Measurements from ENCODE around the gene ADARB1. TPM values are rescaled to one million over a fixed set of nuclear protein-coding genes. Genes with fewer than 3 reads are reported as not detected.

Gene ADARB1
- total RNA-seq, 1 donor from 2014 or later: 21.8 TPM

GRCh38 chr21:45056296-45056904 is 18.0 kb upstream of the ADARB1 start:
- no peaks in the 10 kb centered on the region for H3K9me3 Mint-ChIP-seq
- intact Hi-C loops (cut with micrococcal nuclease): no loop called here
- H3K27me3 Mint-ChIP-seq: peaks cover 22% of the 10 kb centered on the region
- no peaks in the 10 kb centered on the region for H3K4me1 Mint-ChIP-seq
- no peaks in the 10 kb centered on the region for H3K36me3 Mint-ChIP-seq (ENCODE audit: low read depth)
- no peak overlapping the region for H3K27ac Mint-ChIP-seq
- no peak overlapping the region for H3K4me3 Mint-ChIP-seq
- no peak for DNase-seq

GRCh38 chr21:45056917-45057560 is 17.3 kb upstream of the ADARB1 start:
- intact Hi-C loops (cut with micrococcal nuclease): no loop called here
- Mint-ChIP-seq H3K27me3 (peaks cover 24% of the 10 kb centered on the region), H3K36me3 (ENCODE audit: low read depth) (no peaks in the 10 kb centered on the region), H3K4me1 (no peaks in the 10 kb centered on the region), H3K27ac (no peak overlapping the region), H3K9me3 (no peaks in the 10 kb centered on the region), H3K4me3 (no peak overlapping the region)
- DNase-seq: no peak

- Mint-ChIP-seq H3K9me3 (no peaks in the 10 kb centered on the region), H3K27ac (no peak overlapping the region), H3K36me3 (ENCODE audit: low read depth) (no peaks in the 10 kb centered on the region), H3K4me1 (no peaks in the 10 kb centered on the region), H3K27me3 (peaks cover 24% of the 10 kb centered on the region), H3K4me3 (no peak overlapping the region)
- no peak for DNase-seq
- intact Hi-C loops (cut with micrococcal nuclease): no loop called here
Measured at GRCh38 chr21:45057886-45058285, 16.5 kb upstream of the ADARB1 start.

- Mint-ChIP-seq H3K4me1 (no peaks in the 10 kb centered on the region), H3K4me3 (no peak overlapping the region), H3K9me3 (no peaks in the 10 kb centered on the region), H3K27me3 (peaks cover 24% of the 10 kb centered on the region), H3K27ac (no peak overlapping the region), H3K36me3 (ENCODE audit: low read depth) (no peaks in the 10 kb centered on the region)
- intact Hi-C loops (cut with micrococcal nuclease): no loop called here
- no peak for DNase-seq
Measured at GRCh38 chr21:45059121-45059520, 15.3 kb upstream of the ADARB1 start.

GRCh38 chr21:45060089-45060488 is 14.3 kb upstream of the ADARB1 start:
- Mint-ChIP-seq H3K27ac (no peak overlapping the region), H3K9me3 (no peaks in the 10 kb centered on the region), H3K36me3 (ENCODE audit: low read depth) (no peaks in the 10 kb centered on the region), H3K4me3 (no peak overlapping the region), H3K4me1 (no peaks in the 10 kb centered on the region), H3K27me3 (peaks cover 22% of the 10 kb centered on the region)
- intact Hi-C loops (cut with micrococcal nuclease): no loop called here
- DNase-seq: no peak

GRCh38 chr21:45060675-45061311 is 13.6 kb upstream of the ADARB1 start:
- Mint-ChIP-seq H3K27me3 (peaks cover 23% of the 10 kb centered on the region), H3K9me3 (no peaks in the 10 kb centered on the region), H3K36me3 (ENCODE audit: low read depth) (no peaks in the 10 kb centered on the region), H3K4me3 (no peak overlapping the region), H3K27ac (no peak overlapping the region), H3K4me1 (no peaks in the 10 kb centered on the region)
- no peak for DNase-seq
- intact Hi-C loops (cut with micrococcal nuclease): no loop called here

- Mint-ChIP-seq H3K27ac (no peak overlapping the region), H3K9me3 (no peaks in the 10 kb centered on the region), H3K27me3 (peaks cover 26% of the 10 kb centered on the region), H3K36me3 (ENCODE audit: low read depth) (no peaks in the 10 kb centered on the region), H3K4me1 (no peaks in the 10 kb centered on the region), H3K4me3 (no peak overlapping the region)
- intact Hi-C loops (cut with micrococcal nuclease): no loop called here
- DNase-seq: no peak
Measured at GRCh38 chr21:45064091-45064490, 10.3 kb upstream of the ADARB1 start.

GRCh38 chr21:45064618-45065399 is 9.6 kb upstream of the ADARB1 start:
- Mint-ChIP-seq H3K9me3 (no peaks in the 10 kb centered on the region), H3K27ac (no peak overlapping the region), H3K36me3 (ENCODE audit: low read depth) (no peaks in the 10 kb centered on the region), H3K4me1 (no peaks in the 10 kb centered on the region), H3K27me3 (peaks cover 24% of the 10 kb centered on the region), H3K4me3 (no peak overlapping the region)
- DNase-seq: no peak
- intact Hi-C loops (cut with micrococcal nuclease): no loop called here

GRCh38 chr21:45067462-45068285 is 6.7 kb upstream of the ADARB1 start:
- intact Hi-C loops (cut with micrococcal nuclease): no loop called here
- Mint-ChIP-seq H3K27me3 (peaks cover 13% of the 10 kb centered on the region), H3K27ac (no peak overlapping the region), H3K4me1 (no peaks in the 10 kb centered on the region), H3K9me3 (no peaks in the 10 kb centered on the region), H3K36me3 (ENCODE audit: low read depth) (no peaks in the 10 kb centered on the region), H3K4me3 (no peak overlapping the region)
- DNase-seq: no peak

- intact Hi-C loops (cut with micrococcal nuclease): no loop called here
- Mint-ChIP-seq H3K27ac (no peak overlapping the region), H3K4me3 (no peak overlapping the region), H3K36me3 (ENCODE audit: low read depth) (no peaks in the 10 kb centered on the region), H3K27me3 (peaks cover 15% of the 10 kb centered on the region), H3K9me3 (no peaks in the 10 kb centered on the region), H3K4me1 (peaks cover 4% of the 10 kb centered on the region)
- DNase-seq: no peak
Measured at GRCh38 chr21:45069085-45069484, 5.3 kb upstream of the ADARB1 start.

- H3K4me3 Mint-ChIP-seq: no peak overlapping the region
- peaks cover 15% of the 10 kb centered on the region for H3K27me3 Mint-ChIP-seq
- DNase-seq: no peak
- no peak overlapping the region for H3K27ac Mint-ChIP-seq
- intact Hi-C loops (cut with micrococcal nuclease): no loop called here
- no peaks in the 10 kb centered on the region for H3K36me3 Mint-ChIP-seq (ENCODE audit: low read depth)
- H3K9me3 Mint-ChIP-seq: no peaks in the 10 kb centered on the region
- H3K4me1 Mint-ChIP-seq: peaks cover 4% of the 10 kb centered on the region
Measured at GRCh38 chr21:45069711-45070110, 4.7 kb upstream of the ADARB1 start.

GRCh38 chr21:45071078-45071873 is 3.1 kb upstream of the ADARB1 start:
- Mint-ChIP-seq H3K27ac (no peak overlapping the region), H3K27me3 (peaks cover 11% of the 10 kb centered on the region), H3K4me3 (no peak overlapping the region), H3K36me3 (ENCODE audit: low read depth) (no peaks in the 10 kb centered on the region), H3K4me1 (peaks cover 14% of the 10 kb centered on the region), H3K9me3 (no peaks in the 10 kb centered on the region)
- DNase-seq: no peak
- intact Hi-C loops (cut with micrococcal nuclease): no loop called here

Data from activated CD4-positive, alpha-beta T cell treated with anti-CD3 and anti-CD28 coated beads, Interleukin-2, amount 10 ng/mL, durations not matched to agents 24 days and 14 days (primary cell).